DOHH2 (cell line): ENCODE results near the gene PHLDA1.

Source experiments
- H3F3A ChIP-seq: fragments of 200-600 bp; sonication (generic), shearing (Covaris generic); 2 replicates; pipeline ENCODE4 v1.6.0; 2016; ENCODE audit warnings: antibody characterized with exemption, mild to moderate bottlenecking; ENCODE audit not compliant: control insufficient read depth, insufficient read depth
- H3K27ac ChIP-seq: fragments of 200-600 bp; sonication (generic); 2 replicates; pipeline ENCODE4 v1.5.1; 2014; ENCODE audit warnings: low read depth, mild to moderate bottlenecking, low read length, moderate library complexity
- H3K27me3 ChIP-seq: fragments of 200-600 bp; sonication (generic); 2 replicates; pipeline ENCODE4 v1.6.1; 2014; ENCODE audit warnings: mild to moderate bottlenecking, low read length, mixed read lengths; ENCODE audit not compliant: control insufficient read depth
- H3K36me3 ChIP-seq: fragments of 200-600 bp; sonication (generic); 2 replicates; pipeline ENCODE4 v1.6.1; 2014; ENCODE audit warnings: mild to moderate bottlenecking, low read length, moderate library complexity, mixed read lengths; ENCODE audit not compliant: control insufficient read depth
- H3K4me1 ChIP-seq: fragments of 200-600 bp; sonication (generic); 2 replicates; pipeline ENCODE4 v1.6.1; 2014; ENCODE audit warnings: mild to moderate bottlenecking, low read length, mixed read lengths; ENCODE audit not compliant: control insufficient read depth
- H3K4me2 ChIP-seq: fragments of 200-600 bp; sonication (generic); 2 replicates; pipeline ENCODE4 v1.6.0; 2014; ENCODE audit warnings: mild to moderate bottlenecking, low read length, moderate library complexity
- H3K4me3 ChIP-seq: fragments of 200-600 bp; sonication (generic); 2 replicates; pipeline ENCODE4 v1.5.1; 2014; ENCODE audit warnings: mild to moderate bottlenecking, low read length, mixed read lengths
- H3K79me2 ChIP-seq: fragments of 200-600 bp; sonication (generic); 2 replicates; pipeline ENCODE4 v1.6.1; 2014; ENCODE audit warnings: mild to moderate bottlenecking, low read length, mixed read lengths; ENCODE audit not compliant: control insufficient read depth
- H3K9me2 ChIP-seq: fragments of 200-600 bp; sonication (generic); replicated peaks from 2 replicates; pipeline ENCODE4 v1.6.1; 2014; ENCODE audit warnings: mild to moderate bottlenecking, low read length, mixed read lengths; ENCODE audit not compliant: control insufficient read depth
- H3K9me3 ChIP-seq: fragments of 200-600 bp; sonication (generic); 2 replicates; pipeline ENCODE4 v1.6.1; 2014; ENCODE audit warnings: antibody characterized with exemption, low read length, mixed read lengths; ENCODE audit not compliant: control insufficient read depth, insufficient read depth
- H4K20me1 ChIP-seq: fragments of 200-600 bp; sonication (generic); 2 replicates; pipeline ENCODE4 v1.6.0; 2014; ENCODE audit warnings: low read depth, mild to moderate bottlenecking, antibody characterized with exemption, low read length, moderate library complexity; ENCODE audit not compliant: control insufficient read depth, insufficient read depth
- CTCF ChIP-seq: fragments of 200-600 bp; sonication (generic); IDR thresholded peaks from one replicate; pipeline ENCODE4 v1.5.1; 2014; ENCODE audit warnings: antibody characterized with exemption, mild to moderate bottlenecking, low read depth, low read length; ENCODE audit not compliant: poor library complexity, severe bottlenecking
- EZH2phosphoT487 ChIP-seq: fragments of 200-600 bp; sonication (generic); IDR thresholded peaks from 2 replicates; pipeline ENCODE4 v1.6.1; 2017; ENCODE audit warnings: borderline replicate concordance, mild to moderate bottlenecking, antibody characterized with exemption, low read length, moderate library complexity, mixed read lengths

Gene PHLDA1

GRCh38 chr12:76065917-76066316 is 34.3 kb upstream of the PHLDA1 start:
- Histone ChIP-seq H3K4me3 (no peak overlapping the region), H3K36me3 (peaks cover 99% of the 10 kb centered on the region), H4K20me1 (peaks cover 27% of the 10 kb centered on the region), H3K4me1 (no peaks in the 10 kb centered on the region), H3K27ac (no peak overlapping the region), H3K79me2 (peaks cover 100% of the 10 kb centered on the region), H3F3A (peaks cover 12% of the 10 kb centered on the region; the same call in 1 of the 2 replicates), H3K27me3 (no peaks in the 10 kb centered on the region), H3K9me3 (peaks cover 4% of the 10 kb centered on the region; the same call in 1 of the 2 replicates), H3K9me2 (no peaks in the 10 kb centered on the region), H3K4me2 (no peak overlapping the region)
- TF ChIP-seq EZH2phosphoT487 = no peak
- TF ChIP-seq CTCF = no peak

DNA sequence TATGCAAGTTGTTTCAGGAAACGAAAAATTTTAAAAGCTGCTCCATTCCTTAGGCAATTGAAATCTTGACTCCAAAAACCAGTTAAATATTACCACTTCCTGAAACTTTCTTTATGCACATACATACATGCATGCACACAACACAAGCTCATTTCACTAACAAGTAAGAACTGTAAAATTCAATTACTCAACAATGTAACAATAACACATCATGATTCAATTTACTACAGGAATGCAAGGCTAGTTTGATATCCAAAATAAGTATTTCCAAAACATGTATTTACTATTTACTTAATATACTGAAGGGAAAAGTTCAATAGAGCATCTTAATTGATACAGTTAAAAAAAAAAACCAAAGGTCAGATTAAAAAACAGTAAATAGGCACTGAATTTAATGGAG is 33.3 kb upstream of the PHLDA1 start:
- Histone ChIP-seq H3K4me2 (no peak overlapping the region), H4K20me1 (peaks cover 27% of the 10 kb centered on the region), H3K36me3 (peaks cover 99% of the 10 kb centered on the region), H3K79me2 (peaks cover 96% of the 10 kb centered on the region), H3K9me3 (peaks cover 4% of the 10 kb centered on the region; the same call in 1 of the 2 replicates), H3F3A (peaks cover 9% of the 10 kb centered on the region; the same call in 1 of the 2 replicates), H3K9me2 (no peaks in the 10 kb centered on the region), H3K27ac (no peak overlapping the region), H3K4me1 (no peaks in the 10 kb centered on the region), H3K27me3 (no peaks in the 10 kb centered on the region), H3K4me3 (no peak overlapping the region)
- TF ChIP-seq EZH2phosphoT487 (no peak), CTCF (no peak)

DNA sequence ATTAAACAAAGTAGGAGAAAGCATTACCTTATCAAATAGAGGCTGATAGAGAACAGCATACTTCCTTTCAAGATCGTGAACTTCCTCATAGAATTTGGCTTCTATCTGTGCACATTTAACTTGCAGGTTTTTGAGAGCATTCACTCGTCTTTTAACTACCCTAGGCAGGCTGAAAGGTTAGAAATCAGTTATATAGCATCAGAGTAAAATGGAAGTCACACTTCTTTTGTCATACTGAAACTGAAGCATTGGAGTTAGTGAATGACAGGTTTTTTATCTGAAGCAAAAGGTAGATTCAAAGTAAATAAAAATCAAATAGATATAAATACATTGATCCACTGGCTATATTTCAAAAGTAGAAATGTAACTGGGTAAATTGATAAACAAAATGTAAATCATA is 28.5 kb upstream of the PHLDA1 start:
- Histone ChIP-seq H3K4me3 (no peak overlapping the region), H3K79me2 (peaks cover 58% of the 10 kb centered on the region), H3K4me1 (no peaks in the 10 kb centered on the region), H4K20me1 (peaks cover 23% of the 10 kb centered on the region), H3K9me2 (no peaks in the 10 kb centered on the region), H3K36me3 (peaks cover 99% of the 10 kb centered on the region), H3K4me2 (no peak overlapping the region), H3K9me3 (no peaks in the 10 kb centered on the region), H3F3A (peaks cover 7% of the 10 kb centered on the region; the same call in 1 of the 2 replicates), H3K27me3 (no peaks in the 10 kb centered on the region), H3K27ac (no peak overlapping the region)
- TF ChIP-seq EZH2phosphoT487 (no peak), CTCF (no peak)
